Nephron progenitor cell (in vitro differentiated cells): ENCODE results near the gene KMT2C.

Source experiments
- DNase-seq: peaks from one replicate; pipeline ENCODE4 v3.0.0; 2021
- H3K27ac Mint-ChIP-seq: 2 replicates; pipeline ENCODE4 v1.8.0; 2021; ENCODE audit warnings: mild to moderate bottlenecking, moderate library complexity, mixed read lengths
- H3K27me3 Mint-ChIP-seq: 2 replicates; pipeline ENCODE4 v1.8.0; 2021; ENCODE audit warnings: mild to moderate bottlenecking, low read depth, mixed read lengths; ENCODE audit not compliant: poor library complexity
- H3K36me3 Mint-ChIP-seq: 2 replicates; pipeline ENCODE4 v1.8.0; 2021; ENCODE audit warnings: low read depth, mixed read lengths
- H3K4me1 Mint-ChIP-seq: 2 replicates; pipeline ENCODE4 v1.8.0; 2021; ENCODE audit warnings: mixed read lengths
- H3K4me3 Mint-ChIP-seq: 2 replicates; pipeline ENCODE4 v1.8.0; 2021; ENCODE audit warnings: mild to moderate bottlenecking, moderate library complexity, mixed read lengths
- H3K9me3 Mint-ChIP-seq: 2 replicates; pipeline ENCODE4 v1.8.0; 2021; ENCODE audit warnings: mild to moderate bottlenecking, moderate library complexity, mixed read lengths
- CTCF ChIP-seq: fragments of 200-600 bp; sonication (generic); IDR thresholded peaks from 2 replicates; pipeline ENCODE4 v1.5.0; 2021; ENCODE audit warnings: antibody characterized with exemption

KMT2C gene

GRCh38 chr7:152161171-152161570 is 274.6 kb downstream of the KMT2C start:
- Mint-ChIP-seq H3K4me3 (no peak overlapping the region), H3K9me3 (no peaks in the 10 kb centered on the region), H3K27ac (no peak overlapping the region), H3K4me1 (no peaks in the 10 kb centered on the region), H3K27me3 (no peaks in the 10 kb centered on the region), H3K36me3 (peaks cover 65% of the 10 kb centered on the region)
- no peak for DNase-seq
- TF ChIP-seq CTCF = no peak

GRCh38 chr7:152158801-152159587 is 276.8 kb downstream of the KMT2C start:
- H3K9me3 Mint-ChIP-seq = no peaks in the 10 kb centered on the region
- H3K36me3 Mint-ChIP-seq = peaks cover 67% of the 10 kb centered on the region
- H3K4me3 Mint-ChIP-seq = no peak overlapping the region
- peak overlapping the region; percentile 45 for H3K27ac Mint-ChIP-seq
- no peak for DNase-seq
- TF ChIP-seq CTCF = no peak
- no peaks in the 10 kb centered on the region for H3K27me3 Mint-ChIP-seq
- H3K4me1 Mint-ChIP-seq = no peaks in the 10 kb centered on the region

- Mint-ChIP-seq H3K27ac (peak overlapping the region; percentile 45), H3K36me3 (peaks cover 77% of the 10 kb centered on the region), H3K9me3 (no peaks in the 10 kb centered on the region), H3K4me3 (no peak overlapping the region), H3K27me3 (no peaks in the 10 kb centered on the region), H3K4me1 (no peaks in the 10 kb centered on the region)
- no peak for TF ChIP-seq CTCF
- no peak for DNase-seq
Observed at GRCh38 chr7:152152267-152152666, 283.5 kb downstream of the KMT2C start.

- no peak for TF ChIP-seq CTCF
- H3K9me3 Mint-ChIP-seq = no peaks in the 10 kb centered on the region
- H3K4me3 Mint-ChIP-seq = no peak overlapping the region
- H3K4me1 Mint-ChIP-seq = no peaks in the 10 kb centered on the region
- no peaks in the 10 kb centered on the region for H3K27me3 Mint-ChIP-seq
- DNase-seq = no peak
- peaks cover 82% of the 10 kb centered on the region for H3K36me3 Mint-ChIP-seq
- H3K27ac Mint-ChIP-seq = peak overlapping the region; percentile 68
Observed at GRCh38 chr7:152149363-152149762, 286.4 kb downstream of the KMT2C start.

GRCh38 chr7:152148706-152149105 is 287.1 kb downstream of the KMT2C start:
- Mint-ChIP-seq H3K9me3 (no peaks in the 10 kb centered on the region), H3K27me3 (no peaks in the 10 kb centered on the region), H3K4me3 (no peak overlapping the region), H3K27ac (peak overlapping the region; percentile 68), H3K36me3 (peaks cover 79% of the 10 kb centered on the region), H3K4me1 (no peaks in the 10 kb centered on the region)
- no peak for DNase-seq
- no peak for TF ChIP-seq CTCF
